AG10803 (cell line): ENCODE results near the gene HK1.
"Not testable (repeated sequence)": the region's sequence is repeated elsewhere in the genome, so short reads cannot be mapped to it uniquely, and the experiment has no call there.

Source experiments
- DNase-seq: peaks from one replicate; pipeline ENCODE4 v3.0.0; 2010; ENCODE audit warnings: low read depth
- H3K4me3 ChIP-seq: 2 replicates; pipeline ENCODE4 v1.5.1; 2011; ENCODE audit warnings: mild to moderate bottlenecking, low read length, control low read depth
- CTCF ChIP-seq: conservative IDR thresholded peaks from 2 replicates; pipeline ENCODE4 v1.5.1; 2011; ENCODE audit warnings: mild to moderate bottlenecking, low read length, control low read depth, inconsistent platforms

Gene HK1

GRCh38 chr10:69246036-69246435, 32.3 kb upstream of the HK1 start:
- no peak for TF ChIP-seq CTCF
- H3K4me3 ChIP-seq, result no peak overlapping the region
- DNase-seq, result no peak

- DNase-seq, result no peak
- H3K4me3 ChIP-seq, result no peak overlapping the region
- TF ChIP-seq CTCF, result no peak
These were observed 31.5 kb upstream of the HK1 start for GRCh38 chr10:69246581-69247312.

- no peak for TF ChIP-seq CTCF
- no peak overlapping the region for H3K4me3 ChIP-seq
- no peak for DNase-seq
These were observed 31.0 kb upstream of the HK1 start for GRCh38 chr10:69247313-69247710.

GRCh38 chr10:69248117-69248730, 30.1 kb upstream of the HK1 start:
- no peak for TF ChIP-seq CTCF
- H3K4me3 ChIP-seq, result no peak overlapping the region
- no peak for DNase-seq

- no peak for DNase-seq
- no peak overlapping the region for H3K4me3 ChIP-seq
- TF ChIP-seq CTCF, result no peak
These were observed 28.3 kb upstream of the HK1 start for GRCh38 chr10:69250041-69250440.

GRCh38 chr10:69251417-69251816, 26.9 kb upstream of the HK1 start:
- not testable (repeated sequence) for H3K4me3 ChIP-seq, DNase-seq

- H3K4me3 ChIP-seq, result no peak overlapping the region
- DNase-seq, result no peak
- TF ChIP-seq CTCF, result no peak
These were observed 25.1 kb upstream of the HK1 start for GRCh38 chr10:69253171-69253570.

GRCh38 chr10:69254877-69255276, 23.4 kb upstream of the HK1 start:
- no peak for TF ChIP-seq CTCF
- H3K4me3 ChIP-seq, result no peak overlapping the region
- DNase-seq, result no peak
